ENCODE measurements around the gene MICOS13. TPM values are rescaled to one million over a fixed set of nuclear protein-coding genes. Genes with fewer than 3 reads are reported as not detected.

The MICOS13 gene
- total RNA-seq, 4 donors from 2014 or later = 46.4 to 70.0 (median 59.3) TPM

- Histone ChIP-seq H3K9me3 (no peaks in the 10 kb centered on the region), H3K27me3 (no peaks in the 10 kb centered on the region), H3K36me3 (peaks cover 0 to 14% (median 11%) of the 10 kb centered on the region in 4 donors), H3K27ac (replicated peaks in 1 of 4) (no peak overlapping the region), H3K4me1 (peaks cover 19 to 33% (median 27%) of the 10 kb centered on the region in 4 donors), H3K4me3 (no peak overlapping the region)
- WGBS = 87% methylated on average over 9 of the region's 9 CpGs
- TF ChIP-seq EP300 (IDR thresholded peaks at IDR 0.05) (no peak), CTCF (IDR thresholded peaks at IDR 0.05) (no peak), POLR2A (IDR thresholded peaks at IDR 0.05; ENCODE audit: low read depth) (no peak)
- intact Hi-C loops (cut with DNase I) = no loop called here
- no peak for DNase-seq (ENCODE audit: extremely low spot score)
Measured at GRCh38 chr19:5677580-5677979, 2.7 kb downstream of the MICOS13 start.

GRCh38 chr19:5677136-5677535 lies 3.2 kb downstream of the MICOS13 start:
- H3K27ac ChIP-seq (replicated peaks in 1 of 4) = no peak overlapping the region
- peaks cover 19 to 33% (median 27%) of the 10 kb centered on the region in 4 donors for H3K4me1 ChIP-seq
- H3K4me3 ChIP-seq = no peak overlapping the region
- H3K36me3 ChIP-seq = peaks cover 0 to 14% (median 12%) of the 10 kb centered on the region in 4 donors
- intact Hi-C loops (cut with DNase I) = no loop called here
- 92% methylated on average over 7 of the region's 10 CpGs for WGBS
- TF ChIP-seq EP300 (IDR thresholded peaks at IDR 0.05) = no peak
- no peak for TF ChIP-seq POLR2A (IDR thresholded peaks at IDR 0.05; ENCODE audit: low read depth)
- TF ChIP-seq POLR2AphosphoS5 (IDR thresholded peaks at IDR 0.05) = no peak
- no peak for TF ChIP-seq CTCF (IDR thresholded peaks at IDR 0.05)
- no peak for DNase-seq (ENCODE audit: extremely low spot score)
- no peaks in the 10 kb centered on the region for H3K27me3 ChIP-seq
- H3K9me3 ChIP-seq = no peaks in the 10 kb centered on the region

GRCh38 chr19:5676772-5677105 lies 3.6 kb downstream of the MICOS13 start:
- Histone ChIP-seq H3K36me3 (peaks cover 0 to 18% (median 14%) of the 10 kb centered on the region in 4 donors), H3K9me3 (no peaks in the 10 kb centered on the region), H3K4me1 (peaks cover 19 to 31% (median 25%) of the 10 kb centered on the region in 4 donors), H3K4me3 (no peak overlapping the region), H3K27ac (replicated peaks in 1 of 4) (no peak overlapping the region), H3K27me3 (no peaks in the 10 kb centered on the region)
- WGBS = 55% methylated on average over 5 of the region's 13 CpGs
- DNase-seq (ENCODE audit: extremely low spot score) = no peak
- intact Hi-C loops (cut with DNase I) = no loop called here
- TF ChIP-seq CTCF (IDR thresholded peaks at IDR 0.05) (no peak), POLR2AphosphoS5 (IDR thresholded peaks at IDR 0.05) (no peak), POLR2A (IDR thresholded peaks at IDR 0.05; ENCODE audit: low read depth) (no peak), EP300 (IDR thresholded peaks at IDR 0.05) (no peak)

GRCh38 chr19:5676105-5676771 lies 4.1 kb downstream of the MICOS13 start:
- H3K4me1 ChIP-seq = peaks cover 17 to 26% (median 21%) of the 10 kb centered on the region in 4 donors
- no peak overlapping the region for H3K4me3 ChIP-seq
- H3K36me3 ChIP-seq = peaks cover 0 to 23% (median 19%) of the 10 kb centered on the region in 4 donors
- WGBS = 84% methylated on average over 13 of the region's 17 CpGs
- H3K27ac ChIP-seq (replicated peaks in 1 of 4) = no peak overlapping the region
- H3K27me3 ChIP-seq = no peaks in the 10 kb centered on the region
- intact Hi-C loops (cut with DNase I) = no loop called here
- no peaks in the 10 kb centered on the region for H3K9me3 ChIP-seq
- no peak for TF ChIP-seq EP300 (IDR thresholded peaks at IDR 0.05)
- TF ChIP-seq POLR2A (IDR thresholded peaks at IDR 0.05; ENCODE audit: low read depth) = no peak
- TF ChIP-seq CTCF (IDR thresholded peaks at IDR 0.05) = no peak
- TF ChIP-seq POLR2AphosphoS5 (IDR thresholded peaks at IDR 0.05) = no peak
- no peak for DNase-seq (ENCODE audit: extremely low spot score)

GRCh38 chr19:5674714-5675113 lies 5.6 kb downstream of the MICOS13 start:
- WGBS = 95% methylated on average over 4 of the region's 5 CpGs
- TF ChIP-seq EP300 (IDR thresholded peaks at IDR 0.05) (no peak), POLR2A (IDR thresholded peaks at IDR 0.05; ENCODE audit: low read depth) (no peak), CTCF (IDR thresholded peaks at IDR 0.05) (no peak), POLR2AphosphoS5 (IDR thresholded peaks at IDR 0.05) (no peak)
- intact Hi-C loops (cut with DNase I) = no loop called here

More at GRCh38 chr19:5674714-5675113, 5.6 kb downstream of the MICOS13 start:
- Histone ChIP-seq H3K9me3 (no peaks in the 10 kb centered on the region), H3K27me3 (no peaks in the 10 kb centered on the region), H3K4me3 (no peak overlapping the region), H3K4me1 (peaks cover 10 to 19% (median 15%) of the 10 kb centered on the region in 4 donors), H3K36me3 (peaks cover under 1 to 30% (median 27%) of the 10 kb centered on the region in 4 donors), H3K27ac (replicated peaks in 1 of 4) (no peak overlapping the region)
- no peak for DNase-seq (ENCODE audit: extremely low spot score)

All from esophagus muscularis mucosa (tissue), 4 donors.